Measurements from ENCODE around the gene LRR1.

The LRR1 gene

GRCh38 chr14:49589387-49589786 lies 9.4 kb upstream of the LRR1 start:
- DNase-seq (ENCODE audit: low read depth in 1 of 2, low spot score in 1 of 2) = no peak
- no peak overlapping the region for H3K27ac ChIP-seq (replicated peaks)
- no peak overlapping the region for H3K4me3 ChIP-seq (replicated peaks; ENCODE audit: insufficient read depth, low read length)
- TF ChIP-seq, protein P1, sequence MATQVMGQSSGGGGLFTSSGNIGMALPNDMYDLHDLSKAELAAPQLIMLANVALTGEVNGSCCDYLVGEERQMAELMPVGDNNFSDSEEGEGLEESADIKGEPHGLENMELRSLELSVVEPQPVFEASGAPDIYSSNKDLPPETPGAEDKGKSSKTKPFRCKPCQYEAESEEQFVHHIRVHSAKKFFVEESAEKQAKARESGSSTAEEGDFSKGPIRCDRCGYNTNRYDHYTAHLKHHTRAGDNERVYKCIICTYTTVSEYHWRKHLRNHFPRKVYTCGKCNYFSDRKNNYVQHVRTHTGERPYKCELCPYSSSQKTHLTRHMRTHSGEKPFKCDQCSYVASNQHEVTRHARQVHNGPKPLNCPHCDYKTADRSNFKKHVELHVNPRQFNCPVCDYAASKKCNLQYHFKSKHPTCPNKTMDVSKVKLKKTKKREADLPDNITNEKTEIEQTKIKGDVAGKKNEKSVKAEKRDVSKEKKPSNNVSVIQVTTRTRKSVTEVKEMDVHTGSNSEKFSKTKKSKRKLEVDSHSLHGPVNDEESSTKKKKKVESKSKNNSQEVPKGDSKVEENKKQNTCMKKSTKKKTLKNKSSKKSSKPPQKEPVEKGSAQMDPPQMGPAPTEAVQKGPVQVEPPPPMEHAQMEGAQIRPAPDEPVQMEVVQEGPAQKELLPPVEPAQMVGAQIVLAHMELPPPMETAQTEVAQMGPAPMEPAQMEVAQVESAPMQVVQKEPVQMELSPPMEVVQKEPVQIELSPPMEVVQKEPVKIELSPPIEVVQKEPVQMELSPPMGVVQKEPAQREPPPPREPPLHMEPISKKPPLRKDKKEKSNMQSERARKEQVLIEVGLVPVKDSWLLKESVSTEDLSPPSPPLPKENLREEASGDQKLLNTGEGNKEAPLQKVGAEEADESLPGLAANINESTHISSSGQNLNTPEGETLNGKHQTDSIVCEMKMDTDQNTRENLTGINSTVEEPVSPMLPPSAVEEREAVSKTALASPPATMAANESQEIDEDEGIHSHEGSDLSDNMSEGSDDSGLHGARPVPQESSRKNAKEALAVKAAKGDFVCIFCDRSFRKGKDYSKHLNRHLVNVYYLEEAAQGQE (IDR thresholded peaks at IDR 0.05; ENCODE audit: insufficient replicate concordance, low read depth) = peak; percentile 86
- TF ChIP-seq GABPA (IDR thresholded peaks at IDR 0.05; ENCODE audit: low read depth) = no peak
- TF ChIP-seq POLR2AphosphoS5 (IDR thresholded peaks at IDR 0.05; ENCODE audit: low read depth) = no peak
- TF ChIP-seq, protein P2, sequence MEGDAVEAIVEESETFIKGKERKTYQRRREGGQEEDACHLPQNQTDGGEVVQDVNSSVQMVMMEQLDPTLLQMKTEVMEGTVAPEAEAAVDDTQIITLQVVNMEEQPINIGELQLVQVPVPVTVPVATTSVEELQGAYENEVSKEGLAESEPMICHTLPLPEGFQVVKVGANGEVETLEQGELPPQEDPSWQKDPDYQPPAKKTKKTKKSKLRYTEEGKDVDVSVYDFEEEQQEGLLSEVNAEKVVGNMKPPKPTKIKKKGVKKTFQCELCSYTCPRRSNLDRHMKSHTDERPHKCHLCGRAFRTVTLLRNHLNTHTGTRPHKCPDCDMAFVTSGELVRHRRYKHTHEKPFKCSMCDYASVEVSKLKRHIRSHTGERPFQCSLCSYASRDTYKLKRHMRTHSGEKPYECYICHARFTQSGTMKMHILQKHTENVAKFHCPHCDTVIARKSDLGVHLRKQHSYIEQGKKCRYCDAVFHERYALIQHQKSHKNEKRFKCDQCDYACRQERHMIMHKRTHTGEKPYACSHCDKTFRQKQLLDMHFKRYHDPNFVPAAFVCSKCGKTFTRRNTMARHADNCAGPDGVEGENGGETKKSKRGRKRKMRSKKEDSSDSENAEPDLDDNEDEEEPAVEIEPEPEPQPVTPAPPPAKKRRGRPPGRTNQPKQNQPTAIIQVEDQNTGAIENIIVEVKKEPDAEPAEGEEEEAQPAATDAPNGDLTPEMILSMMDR (IDR thresholded peaks at IDR 0.05; ENCODE audit: insufficient read depth, low read length) = no peak
- H3K27me3 ChIP-seq (ENCODE audit: insufficient read depth, poor library complexity, severe bottlenecking) = no peaks in the 10 kb centered on the region

- no peak for DNase-seq (ENCODE audit: low read depth in 1 of 2, low spot score in 1 of 2)
- H3K27ac ChIP-seq (replicated peaks) = no peak overlapping the region
- no peaks in the 10 kb centered on the region for H3K27me3 ChIP-seq (ENCODE audit: insufficient read depth, poor library complexity, severe bottlenecking)
- no peak for TF ChIP-seq SPI1 (IDR thresholded peaks at IDR 0.05; ENCODE audit: borderline replicate concordance, low read depth)
- TF ChIP-seq, protein P1 (IDR thresholded peaks at IDR 0.05; ENCODE audit: insufficient replicate concordance, low read depth) = no peak
- no peak for TF ChIP-seq POLR2AphosphoS5 (IDR thresholded peaks at IDR 0.05; ENCODE audit: low read depth)
- TF ChIP-seq, protein P2 (IDR thresholded peaks at IDR 0.05; ENCODE audit: insufficient read depth, low read length) = no peak
- TF ChIP-seq GABPA (IDR thresholded peaks at IDR 0.05; ENCODE audit: low read depth) = no peak
- H3K4me3 ChIP-seq (replicated peaks; ENCODE audit: insufficient read depth, low read length) = no peak overlapping the region
Observed at GRCh38 chr14:49593016-49593415, 5.7 kb upstream of the LRR1 start.

GRCh38 chr14:49594347-49595091 lies 4.2 kb upstream of the LRR1 start:
- H3K4me3 ChIP-seq (replicated peaks; ENCODE audit: insufficient read depth, low read length) = no peak overlapping the region
- no peaks in the 10 kb centered on the region for H3K27me3 ChIP-seq (ENCODE audit: insufficient read depth, poor library complexity, severe bottlenecking)
- no peak for DNase-seq (ENCODE audit: low read depth in 1 of 2, low spot score in 1 of 2)
- H3K27ac ChIP-seq (replicated peaks) = no peak overlapping the region
- TF ChIP-seq POLR2AphosphoS5 (IDR thresholded peaks at IDR 0.05; ENCODE audit: low read depth) = no peak
- TF ChIP-seq, protein P1 (IDR thresholded peaks at IDR 0.05; ENCODE audit: insufficient replicate concordance, low read depth) = no peak
- TF ChIP-seq GABPA (IDR thresholded peaks at IDR 0.05; ENCODE audit: low read depth) = no peak
- TF ChIP-seq, protein P2 (IDR thresholded peaks at IDR 0.05; ENCODE audit: insufficient read depth, low read length) = no peak
- no peak for TF ChIP-seq SPI1 (IDR thresholded peaks at IDR 0.05; ENCODE audit: borderline replicate concordance, low read depth)

Data from HL-60 (cell line).